SH-SY5Y (cell line): Measurements from ENCODE around the gene LTB.

Source experiments
- GATA2 ChIP-seq: IDR thresholded peaks from 2 replicates; pipeline ENCODE4 v1.6.1; 2011; ENCODE audit warnings: mild to moderate bottlenecking, low read depth, low read length
- GATA3 ChIP-seq: IDR thresholded peaks from 2 replicates; pipeline ENCODE4 v1.6.1; 2011; ENCODE audit warnings: low read depth, mild to moderate bottlenecking, low read length, moderate library complexity

DNA sequence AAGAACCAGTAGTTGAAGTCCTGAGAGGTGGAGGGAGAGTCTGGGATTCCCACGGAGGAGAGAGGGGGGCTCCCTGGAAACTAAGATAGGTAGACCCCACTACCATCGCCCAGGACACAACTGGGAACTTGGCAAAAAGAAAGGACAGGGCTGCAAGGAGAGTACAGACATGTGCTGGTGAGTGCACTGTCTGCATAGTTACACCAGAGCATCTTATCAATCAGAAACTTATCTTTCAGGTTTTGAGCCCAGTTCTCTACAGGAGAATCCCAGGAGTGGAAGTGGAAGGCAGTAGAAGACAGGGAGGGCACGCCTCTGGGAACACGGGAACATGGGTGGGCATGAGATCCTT lies 22.6 kb downstream of the LTB start:
- no peak for TF ChIP-seq GATA2
- TF ChIP-seq GATA3 = no peak
